Fibroblast of pulmonary artery (primary cell): ENCODE data around the gene XPNPEP1.
A peak's percentile ranks its signal among the peaks of the same experiment; 100 is the strongest.

ENCODE experiments used
- DNase-seq: peaks from one replicate; pipeline ENCODE4 v3.0.0-alpha.2; 2010; ENCODE audit warnings: low read depth
- H3K4me3 ChIP-seq: replicated peaks from 2 replicates; pipeline ENCODE4 v1.5.1; 2011; ENCODE audit warnings: low read depth, mild to moderate bottlenecking, control low read depth, low read length, moderate library complexity
- CTCF ChIP-seq: IDR thresholded peaks from 2 replicates; pipeline ENCODE4 v1.5.1; 2011; ENCODE audit warnings: mild to moderate bottlenecking, control low read depth, low read length, inconsistent platforms; ENCODE audit errors: missing control alignments

Gene XPNPEP1

GRCh38 chr10:109866168-109866994, 56.9 kb downstream of the XPNPEP1 start:
- no peak overlapping the region for H3K4me3 ChIP-seq
- peak; percentile 37 for TF ChIP-seq CTCF
- DNase-seq, result peak; percentile 62

GRCh38 chr10:109863775-109864174, 59.5 kb downstream of the XPNPEP1 start:
- no peak for TF ChIP-seq CTCF
- no peak overlapping the region for H3K4me3 ChIP-seq
- DNase-seq, result no peak

GRCh38 chr10:109862738-109863137, 60.6 kb downstream of the XPNPEP1 start:
- TF ChIP-seq CTCF, result no peak
- no peak for DNase-seq
- H3K4me3 ChIP-seq, result no peak overlapping the region

GRCh38 chr10:109862041-109862440, 61.3 kb downstream of the XPNPEP1 start:
- no peak for DNase-seq

GRCh38 chr10:109861081-109861480, 62.2 kb downstream of the XPNPEP1 start:
- no peak for DNase-seq
- TF ChIP-seq CTCF, result no peak
- H3K4me3 ChIP-seq, result no peak overlapping the region

More at GRCh38 chr10:109862041-109862440, 61.3 kb downstream of the XPNPEP1 start:
- TF ChIP-seq CTCF, result no peak
- no peak overlapping the region for H3K4me3 ChIP-seq

GRCh38 chr10:109859221-109859620, 64.1 kb downstream of the XPNPEP1 start:
- DNase-seq, result no peak
- no peak for TF ChIP-seq CTCF
- H3K4me3 ChIP-seq, result no peak overlapping the region

GRCh38 chr10:109855746-109856145, 67.6 kb downstream of the XPNPEP1 start:
- H3K4me3 ChIP-seq, result no peak overlapping the region
- TF ChIP-seq CTCF, result no peak
- no peak for DNase-seq
